ENCODE measurements around the gene OVCH2. TPM values are rescaled to one million over a fixed set of nuclear protein-coding genes. Genes with fewer than 3 reads are reported as not detected.

Gene OVCH2
- total and polyA plus RNA-seq, 7 donors: not detected

- 68 to 82% (median 73%) methylated on average over 4 of the region's 4 CpGs for WGBS, 3 donors
- Histone ChIP-seq H3K9me3 (no peaks in the 10 kb centered on the region), H3K4me3 (no peak overlapping the region), H3K4me1 (peaks cover 10% of the 10 kb centered on the region), H3K36me3 (ENCODE audit: insufficient read depth in 1 of 2, low read depth in 1 of 2) (peaks cover 0 to 11% of the 10 kb centered on the region in 2 donors), H3K27me3 (ENCODE audit: insufficient read depth in 3 of 3, low read length in 2 of 3) (no peaks in the 10 kb centered on the region), H3K27ac (no peak overlapping the region)
- TF ChIP-seq, protein P1, sequence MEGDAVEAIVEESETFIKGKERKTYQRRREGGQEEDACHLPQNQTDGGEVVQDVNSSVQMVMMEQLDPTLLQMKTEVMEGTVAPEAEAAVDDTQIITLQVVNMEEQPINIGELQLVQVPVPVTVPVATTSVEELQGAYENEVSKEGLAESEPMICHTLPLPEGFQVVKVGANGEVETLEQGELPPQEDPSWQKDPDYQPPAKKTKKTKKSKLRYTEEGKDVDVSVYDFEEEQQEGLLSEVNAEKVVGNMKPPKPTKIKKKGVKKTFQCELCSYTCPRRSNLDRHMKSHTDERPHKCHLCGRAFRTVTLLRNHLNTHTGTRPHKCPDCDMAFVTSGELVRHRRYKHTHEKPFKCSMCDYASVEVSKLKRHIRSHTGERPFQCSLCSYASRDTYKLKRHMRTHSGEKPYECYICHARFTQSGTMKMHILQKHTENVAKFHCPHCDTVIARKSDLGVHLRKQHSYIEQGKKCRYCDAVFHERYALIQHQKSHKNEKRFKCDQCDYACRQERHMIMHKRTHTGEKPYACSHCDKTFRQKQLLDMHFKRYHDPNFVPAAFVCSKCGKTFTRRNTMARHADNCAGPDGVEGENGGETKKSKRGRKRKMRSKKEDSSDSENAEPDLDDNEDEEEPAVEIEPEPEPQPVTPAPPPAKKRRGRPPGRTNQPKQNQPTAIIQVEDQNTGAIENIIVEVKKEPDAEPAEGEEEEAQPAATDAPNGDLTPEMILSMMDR (IDR thresholded peaks at IDR 0.05): no peak
- intact Hi-C loops (cut with DNase I): loop anchor here in 1 of 2 donors (5.0 kb wide), 1 partner anchor 592 kb away; no protein-coding TSS in a partner anchor
- ATAC-seq (no peak), DNase-seq (no peak)
These were observed 17.0 kb downstream of the OVCH2 start for GRCh38 chr11:7689239-7689638.

DNA sequence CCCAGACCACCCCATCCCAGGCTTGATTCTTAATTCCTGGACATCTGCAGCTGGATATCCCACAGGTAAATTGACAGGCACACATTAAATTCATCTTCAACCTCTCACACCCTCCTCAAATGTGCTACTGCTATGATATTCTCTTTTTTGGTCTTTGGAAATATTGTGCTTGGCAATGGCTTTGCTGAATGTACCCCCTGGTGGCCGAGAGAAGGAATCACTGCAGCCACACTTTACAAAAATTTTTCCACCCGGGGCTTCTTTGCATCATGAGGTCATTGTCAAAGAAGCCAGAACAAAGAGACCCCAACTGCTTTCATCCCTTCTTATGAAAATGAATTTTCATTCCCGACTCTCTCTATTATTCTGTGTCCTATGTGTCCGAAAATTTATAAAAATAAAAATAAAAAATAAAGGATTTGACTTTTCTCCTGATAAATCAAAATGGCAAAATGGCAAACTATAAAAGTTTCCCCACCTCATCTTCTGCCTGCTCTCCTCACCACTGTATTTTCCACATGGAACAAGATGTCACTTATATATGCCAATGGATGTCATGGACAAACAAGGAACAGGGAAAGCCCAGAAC, 17.9 kb downstream of the OVCH2 start:
- no peaks in the 10 kb centered on the region for H3K27me3 ChIP-seq (ENCODE audit: insufficient read depth in 3 of 3, low read length in 2 of 3)
- 26 to 35% (median 34%) methylated on average over 4 of the region's 4 CpGs for WGBS, 3 donors
- H3K36me3 ChIP-seq (ENCODE audit: insufficient read depth in 1 of 2, low read depth in 1 of 2): peaks cover 0 to 14% of the 10 kb centered on the region in 2 donors
- DNase-seq (no peak), ATAC-seq (no peak)
- peaks cover 10% of the 10 kb centered on the region for H3K4me1 ChIP-seq
- H3K9me3 ChIP-seq: no peaks in the 10 kb centered on the region
- H3K4me3 ChIP-seq: no peak overlapping the region
- H3K27ac ChIP-seq: no peak overlapping the region
- TF ChIP-seq, protein P1 (IDR thresholded peaks at IDR 0.05): peak; percentile 65
- intact Hi-C loops (cut with DNase I): loop anchor here in 1 of 2 donors (5.0 kb wide), 1 partner anchor 591 kb away; no protein-coding TSS in a partner anchor

DNA sequence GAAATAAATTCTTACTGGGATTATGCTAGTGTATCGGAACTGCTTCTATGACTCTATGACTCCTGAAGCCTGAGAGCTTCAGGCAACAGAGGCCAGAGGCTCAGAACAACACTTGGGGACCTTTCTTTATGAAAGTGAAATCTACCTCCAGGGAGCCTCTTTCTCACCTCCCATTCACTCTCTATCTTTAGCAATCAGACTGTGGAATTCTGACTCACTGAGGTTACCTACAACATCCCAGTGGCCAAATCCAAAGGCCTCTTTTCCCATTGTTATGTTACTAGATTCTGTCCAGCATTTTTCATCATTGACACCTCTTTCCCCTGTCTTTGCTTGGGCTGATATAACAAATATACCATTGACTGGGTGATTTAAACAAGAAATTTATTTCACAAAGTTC, 18.9 kb downstream of the OVCH2 start:
- no peak overlapping the region for H3K4me3 ChIP-seq
- H3K36me3 ChIP-seq (ENCODE audit: insufficient read depth in 1 of 2, low read depth in 1 of 2): peaks cover 0 to 14% of the 10 kb centered on the region in 2 donors
- H3K4me1 ChIP-seq: peaks cover 5% of the 10 kb centered on the region
- DNase-seq (no peak), ATAC-seq (no peak)
- no peaks in the 10 kb centered on the region for H3K9me3 ChIP-seq
- WGBS, 3 donors: 91 to 95% (median 94%) methylated on average over 1 of the region's 1 CpG
- intact Hi-C loops (cut with DNase I): loop anchor here in 1 of 2 donors (5.0 kb wide), 1 partner anchor 590 kb away; no protein-coding TSS in a partner anchor
- H3K27ac ChIP-seq: no peak overlapping the region
- H3K27me3 ChIP-seq (ENCODE audit: insufficient read depth in 3 of 3, low read length in 2 of 3): no peaks in the 10 kb centered on the region
- TF ChIP-seq, protein P1 (IDR thresholded peaks at IDR 0.05): no peak

GRCh38 chr11:7686761-7687160, 19.5 kb downstream of the OVCH2 start:
- Histone ChIP-seq H3K27ac (no peak overlapping the region), H3K27me3 (ENCODE audit: insufficient read depth in 3 of 3, low read length in 2 of 3) (no peaks in the 10 kb centered on the region), H3K4me1 (no peaks in the 10 kb centered on the region), H3K9me3 (no peaks in the 10 kb centered on the region), H3K36me3 (ENCODE audit: insufficient read depth in 1 of 2, low read depth in 1 of 2) (peaks cover 0 to 14% of the 10 kb centered on the region in 2 donors), H3K4me3 (no peak overlapping the region)
- no peak for DNase-seq
- TF ChIP-seq, protein P1 (IDR thresholded peaks at IDR 0.05): no peak
- intact Hi-C loops (cut with DNase I): loop anchor here in 1 of 2 donors (5.0 kb wide), 1 partner anchor 589 kb away; no protein-coding TSS in a partner anchor
- WGBS, 3 donors: 88 to 90% (median 88%) methylated on average over 4 of the region's 4 CpGs
- no peak for ATAC-seq
